GM23338 (cell line): Measurements from ENCODE around the gene ZNF419. TPM values are rescaled to one million over a fixed set of nuclear protein-coding genes. Genes with fewer than 3 reads are reported as not detected.

Experiments used
- ATAC-seq: fragments of 200-7000 bp; cut with Tn5 transposase; 3 replicates; pipeline ENCODE4 v1.9.1; 2020
- DNase-seq: peaks from one replicate; pipeline ENCODE4 v3.0.0-alpha.2; 2015; ENCODE audit warnings: low spot score
- H2AFZ ChIP-seq: fragments of 200-600 bp; sonication (generic); 2 replicates; pipeline ENCODE4 v1.8.0; 2016; ENCODE audit warnings: antibody characterized with exemption, mild to moderate bottlenecking, moderate library complexity
- H3F3A ChIP-seq: fragments of 200-600 bp; sonication (generic); replicated peaks from 2 replicates; pipeline ENCODE4 v1.8.0; 2017; ENCODE audit warnings: antibody characterized with exemption, mixed run types, low read depth
- H3K27ac ChIP-seq: fragments of 200-600 bp; sonication (generic); 2 replicates; pipeline ENCODE4 v1.6.1; 2016; ENCODE audit warnings: low read depth
- H3K27me3 ChIP-seq: fragments of 200-600 bp; sonication (generic); 2 replicates; pipeline ENCODE4 v1.8.0; 2016; ENCODE audit warnings: mild to moderate bottlenecking, mixed run types, moderate library complexity; ENCODE audit not compliant: insufficient read depth
- H3K36me3 ChIP-seq: fragments of 200-600 bp; sonication (generic); 2 replicates; pipeline ENCODE4 v1.8.0; 2016; ENCODE audit warnings: mild to moderate bottlenecking; ENCODE audit not compliant: insufficient read depth
- H3K4me1 ChIP-seq: fragments of 200-600 bp; sonication (generic); 2 replicates; pipeline ENCODE4 v1.8.0; 2016; ENCODE audit warnings: mild to moderate bottlenecking, moderate library complexity; ENCODE audit not compliant: insufficient read depth
- H3K4me2 ChIP-seq: fragments of 200-600 bp; sonication (generic); 2 replicates; pipeline ENCODE4 v1.7.1; 2017; ENCODE audit warnings: mixed run types
- H3K4me3 ChIP-seq: fragments of 200-600 bp; sonication (generic); 2 replicates; pipeline ENCODE4 v1.6.1; 2016; ENCODE audit warnings: mixed run types
- H3K79me2 ChIP-seq: fragments of 200-600 bp; sonication (generic); replicated peaks from 2 replicates; pipeline ENCODE4 v1.8.0; 2017; ENCODE audit warnings: mild to moderate bottlenecking; ENCODE audit not compliant: insufficient read depth
- H3K9me2 ChIP-seq: fragments of 200-600 bp; sonication (generic); 2 replicates; pipeline ENCODE4 v1.8.0; 2017; ENCODE audit not compliant: insufficient read depth
- H4K20me1 ChIP-seq: fragments of 200-600 bp; sonication (generic); replicated peaks from 2 replicates; pipeline ENCODE4 v1.8.0; 2017; ENCODE audit warnings: mild to moderate bottlenecking; ENCODE audit not compliant: insufficient read depth
- H3K27ac Mint-ChIP-seq: 2 replicates; pipeline ENCODE4 v1.8.0; 2020; ENCODE audit warnings: inconsistent platforms, mild to moderate bottlenecking, moderate library complexity, mixed read lengths
- H3K27me3 Mint-ChIP-seq: 3 replicates; pipeline ENCODE4 v1.8.0; 2022; ENCODE audit warnings: low read depth, mild to moderate bottlenecking, moderate library complexity, mixed read lengths, inconsistent platforms; ENCODE audit not compliant: insufficient read depth, poor library complexity
- H3K36me3 Mint-ChIP-seq: 3 replicates; pipeline ENCODE4 v1.8.0; 2021; ENCODE audit warnings: low read depth, mild to moderate bottlenecking, inconsistent platforms, moderate library complexity, mixed read lengths
- H3K4me1 Mint-ChIP-seq: 3 replicates; pipeline ENCODE4 v1.8.0; 2020; ENCODE audit warnings: mild to moderate bottlenecking, inconsistent platforms, mixed read lengths
- H3K4me3 Mint-ChIP-seq: 3 replicates; pipeline ENCODE4 v1.8.0; 2021; ENCODE audit warnings: moderate library complexity, mild to moderate bottlenecking, inconsistent platforms, mixed read lengths
- H3K9me3 Mint-ChIP-seq: 3 replicates; pipeline ENCODE4 v1.8.0; 2020; ENCODE audit warnings: moderate library complexity, mild to moderate bottlenecking, inconsistent platforms, mixed read lengths
- CREB1 ChIP-seq: fragments of 250-450 bp; sonication (Bioruptor Pico); IDR thresholded peaks from 2 replicates; pipeline ENCODE4 v1.5.0; 2020; ENCODE audit warnings: low read depth, mild to moderate bottlenecking, moderate library complexity
- ETS1 ChIP-seq: IDR thresholded peaks from 2 replicates; pipeline ENCODE4 v1.6.1; 2016; ENCODE audit warnings: antibody characterized with exemption
- EZH2 ChIP-seq: fragments of 200-600 bp; sonication (generic); IDR thresholded peaks from one replicate; pipeline ENCODE4 v1.8.0; 2017; ENCODE audit warnings: antibody characterized with exemption, mild to moderate bottlenecking, low read depth; ENCODE audit not compliant: unreplicated experiment
- EZH2phosphoT487 ChIP-seq: fragments of 200-600 bp; sonication (generic); IDR thresholded peaks from one replicate; pipeline ENCODE4 v1.8.1; 2018; ENCODE audit warnings: antibody characterized with exemption; ENCODE audit not compliant: unreplicated experiment
- NANOG ChIP-seq: IDR thresholded peaks from 2 replicates; pipeline ENCODE4 v1.6.1; 2016; ENCODE audit warnings: antibody characterized with exemption, borderline replicate concordance
- POLR2AphosphoS5 ChIP-seq: IDR thresholded peaks from 2 replicates; pipeline ENCODE4 v1.6.1; 2016; ENCODE audit warnings: antibody characterized with exemption, low read depth
- ZNF114 ChIP-seq: fragments of 250-450 bp; sonication (Bioruptor Pico); IDR thresholded peaks from 2 replicates; pipeline ENCODE4 v1.5.0; 2020; ENCODE audit warnings: mild to moderate bottlenecking, moderate library complexity
- ZNF462 ChIP-seq: fragments of 250-450 bp; sonication (Bioruptor Pico); IDR thresholded peaks from 2 replicates; pipeline ENCODE4 v1.5.0; 2020; ENCODE audit warnings: mild to moderate bottlenecking, moderate library complexity
- polyA plus RNA-seq: library from polyadenylated mRNA; unstranded; fragments of >200 nt; fragmentation: Nextera tagmentation; extraction: Ambion mirVana; gene quantifications from 2 replicates; pipeline ENCODE4 v1.2.1, GENCODE V29; 2016
- total RNA-seq: library from RNA; depleted of rRNA; stranded (reverse); fragments of >200 nt; shearing (Covaris generic); gene quantifications from 2 replicates; pipeline ENCODE4 v1.2.3, GENCODE V29; 2014

Gene ZNF419
- total and polyA plus RNA-seq, 2 experiments from 2014 or later, result 5.4 to 11.0 TPM

- H3K4me1 Mint-ChIP-seq, result peaks cover 6% of the 10 kb centered on the region
- peak within 1 kb of the TSS; percentile 99 for H3K4me2 ChIP-seq
- H3K9me3 Mint-ChIP-seq, result no peaks in the 10 kb centered on the region; the same call in 1 of the 3 replicates
These were observed 39.8 kb downstream of the ZNF419 start, which contains the start of gene ZNF549 for GRCh38 chr19:57527136-57527881. ZNF549 (plus strand) TSS chr19:57527356; CDS start chr19:57527574, 218 bp downstream.

GRCh38 chr19:57537953-57538547, 50.5 kb downstream of the ZNF419 start:
- Mint-ChIP-seq H3K27ac (no peak overlapping the region), H3K4me1 (no peaks in the 10 kb centered on the region), H3K4me3 (no peak overlapping the region), H3K36me3 (peaks cover 100% of the 10 kb centered on the region), H3K9me3 (peaks cover 72% of the 10 kb centered on the region), H3K27me3 (peaks cover 5% of the 10 kb centered on the region)
- no peak overlapping the region for H2AFZ ChIP-seq
- no peak overlapping the region for H3K4me2 ChIP-seq
- H3K4me3 ChIP-seq, result no peak overlapping the region
- peaks cover 15% of the 10 kb centered on the region for H3K79me2 ChIP-seq
- no peaks in the 10 kb centered on the region for H3K27me3 ChIP-seq
- H4K20me1 ChIP-seq, result no peaks in the 10 kb centered on the region
- H3K9me2 ChIP-seq, result peaks cover 4% of the 10 kb centered on the region; the same call in 1 of the 2 replicates
- no peaks in the 10 kb centered on the region for H3K4me1 ChIP-seq
- H3K36me3 ChIP-seq, result peaks cover 64% of the 10 kb centered on the region
- no peak for DNase-seq
- no peaks in the 10 kb centered on the region for H3F3A ChIP-seq
- ATAC-seq, result no peak
- no peak overlapping the region for H3K27ac ChIP-seq
- TF ChIP-seq EZH2 (no peak), ZNF462 (CRISPR knock-in tag) (no peak), ZNF114 (CRISPR knock-in tag) (no peak), NANOG (no peak), ETS1 (no peak)

More at GRCh38 chr19:57527136-57527881, 39.8 kb downstream of the ZNF419 start, which contains the start of gene ZNF549:
- peak within 1 kb of the TSS; percentile 93 for H3K4me3 Mint-ChIP-seq
- H3K27me3 Mint-ChIP-seq, result peaks cover 10% of the 10 kb centered on the region
- Histone ChIP-seq H3K27me3 (no peaks in the 10 kb centered on the region), H3F3A (peaks cover 8% of the 10 kb centered on the region; the same call in 1 of the 2 replicates), H3K4me3 (peak within 1 kb of the TSS; percentile 96), H2AFZ (peak within 1 kb of the TSS; percentile 98), H3K79me2 (peaks cover 44% of the 10 kb centered on the region), H3K9me2 (peaks cover 5% of the 10 kb centered on the region; the same call in 1 of the 2 replicates), H3K27ac (peak within 1 kb of the TSS; percentile 96), H3K36me3 (no peaks in the 10 kb centered on the region), H3K4me1 (peaks cover 9% of the 10 kb centered on the region), H4K20me1 (no peaks in the 10 kb centered on the region; the same call in 1 of the 2 replicates)
- peaks cover 22% of the 10 kb centered on the region for H3K36me3 Mint-ChIP-seq
- ATAC-seq, result peak; percentile 98
- no peak for TF ChIP-seq NANOG
- peak; percentile 93 for TF ChIP-seq ETS1
- TF ChIP-seq EZH2phosphoT487, result no peak
- TF ChIP-seq CREB1, result peak; percentile 86
- peak; percentile 75 for TF ChIP-seq POLR2AphosphoS5
- DNase-seq, result peak; percentile 99
- H3K27ac Mint-ChIP-seq, result peak within 1 kb of the TSS; percentile 92
